Retinal pigment epithelial cell (primary cell): Measurements from ENCODE around the gene PDHX.

Experiments
- DNase-seq: peaks from one replicate; pipeline ENCODE4 v3.0.0-alpha.2; 2010; ENCODE audit warnings: low read depth
- H3K4me3 ChIP-seq: 2 replicates; pipeline ENCODE4 v1.5.1; 2011; ENCODE audit warnings: mild to moderate bottlenecking, low read length, control low read depth, moderate library complexity
- CTCF ChIP-seq: conservative IDR thresholded peaks from 2 replicates; pipeline ENCODE4 v1.5.1; 2011; ENCODE audit warnings: low read depth, low read length, control low read depth, inconsistent platforms

The PDHX gene

GRCh38 chr11:34897171-34897870 lies 19.1 kb upstream of the PDHX start:
- no peak for DNase-seq
- no peak for TF ChIP-seq CTCF
- H3K4me3 ChIP-seq, result no peak overlapping the region

- no peak for DNase-seq
- TF ChIP-seq CTCF, result no peak
- H3K4me3 ChIP-seq, result no peak overlapping the region
Observed at GRCh38 chr11:34898474-34898873, 17.9 kb upstream of the PDHX start.

GRCh38 chr11:34899633-34900016 lies 16.8 kb upstream of the PDHX start:
- no peak overlapping the region for H3K4me3 ChIP-seq
- no peak for TF ChIP-seq CTCF
- DNase-seq, result no peak

GRCh38 chr11:34904421-34904955 lies 11.9 kb upstream of the PDHX start:
- no peak for TF ChIP-seq CTCF
- H3K4me3 ChIP-seq, result no peak overlapping the region

GRCh38 chr11:34905666-34906065 lies 10.8 kb upstream of the PDHX start:
- H3K4me3 ChIP-seq, result no peak overlapping the region
- TF ChIP-seq CTCF, result no peak
- no peak for DNase-seq

More at GRCh38 chr11:34904421-34904955, 11.9 kb upstream of the PDHX start:
- DNase-seq, result no peak

GRCh38 chr11:34907934-34908593 lies 8.4 kb upstream of the PDHX start:
- TF ChIP-seq CTCF, result no peak
- H3K4me3 ChIP-seq, result no peak overlapping the region

GRCh38 chr11:34909415-34909814 lies 7.0 kb upstream of the PDHX start:
- no peak for DNase-seq
- H3K4me3 ChIP-seq, result no peak overlapping the region
- no peak for TF ChIP-seq CTCF

More at GRCh38 chr11:34907934-34908593, 8.4 kb upstream of the PDHX start:
- no peak for DNase-seq
